ENCODE results near the gene PLPP6.

PLPP6 gene

GRCh38 chr9:4661165-4661564 lies 929 bp upstream of the PLPP6 start:
- peak in 1 of 2 donors; percentile 34 for DNase-seq (ENCODE audit: low read depth in 2 of 2)
- H3K4me3 ChIP-seq (replicated peaks in 1 of 2; ENCODE audit: low read depth in 2 of 2, low read length in 2 of 2): no peak overlapping the region
- no peak for TF ChIP-seq CTCF (IDR thresholded peaks at IDR 0.05; ENCODE audit: low read depth, low read length)

- peak overlapping the region; percentile 65 to 84 for H3K4me3 ChIP-seq (replicated peaks in 1 of 2; ENCODE audit: low read depth in 2 of 2, low read length in 2 of 2)
- no peak for TF ChIP-seq CTCF (IDR thresholded peaks at IDR 0.05; ENCODE audit: low read depth, low read length)
- peak in 1 of 2 donors; percentile 17 for DNase-seq (ENCODE audit: low read depth in 2 of 2)
These were observed 483 bp upstream of the PLPP6 start for GRCh38 chr9:4661611-4662010.

DNA sequence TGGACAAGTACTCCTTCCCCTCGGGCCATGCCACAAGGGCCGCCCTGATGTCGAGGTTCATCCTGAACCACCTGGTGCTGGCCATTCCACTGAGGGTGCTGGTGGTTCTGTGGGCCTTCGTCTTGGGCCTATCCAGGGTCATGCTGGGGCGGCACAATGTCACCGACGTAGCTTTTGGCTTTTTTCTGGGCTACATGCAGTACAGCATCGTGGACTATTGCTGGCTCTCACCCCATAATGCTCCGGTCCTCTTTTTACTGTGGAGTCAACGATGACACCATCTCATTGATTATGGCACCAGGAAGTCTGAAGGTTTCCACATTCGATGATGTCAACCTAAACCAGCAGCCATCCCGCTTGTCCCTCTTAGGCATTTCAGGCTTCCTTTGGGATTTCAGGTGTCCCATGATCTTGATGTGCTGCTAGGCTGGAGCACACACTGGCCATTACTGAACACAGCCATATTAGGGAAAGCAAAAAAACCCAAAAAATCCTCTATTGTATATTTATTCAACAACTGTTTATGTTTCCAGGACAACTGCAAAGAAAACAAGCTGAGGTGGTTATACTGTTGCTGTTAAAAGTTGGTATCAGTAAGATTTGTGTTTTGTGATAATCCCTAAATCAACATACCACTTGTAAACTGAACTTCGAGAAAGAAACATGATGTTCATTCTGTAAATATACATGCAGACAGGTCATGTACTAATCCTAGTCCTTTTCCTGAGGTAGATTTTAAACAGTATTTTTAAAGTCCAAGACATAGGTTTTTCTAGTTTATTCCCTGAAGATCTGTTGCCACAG lies 1.1 kb downstream of the PLPP6 start:
- H3K4me3 ChIP-seq (replicated peaks in 1 of 2; ENCODE audit: low read depth in 2 of 2, low read length in 2 of 2): peak overlapping the region; percentile 65 to 84
- no peak for DNase-seq (ENCODE audit: low read depth in 2 of 2)
- TF ChIP-seq CTCF (IDR thresholded peaks at IDR 0.05; ENCODE audit: low read depth, low read length): no peak

- no peak for TF ChIP-seq CTCF (IDR thresholded peaks at IDR 0.05; ENCODE audit: low read depth, low read length)
- no peak for DNase-seq (ENCODE audit: low read depth in 2 of 2)
- H3K4me3 ChIP-seq (replicated peaks in 1 of 2; ENCODE audit: low read depth in 2 of 2, low read length in 2 of 2): no peak overlapping the region
These were observed 1.9 kb downstream of the PLPP6 start for GRCh38 chr9:4663956-4664355.

GRCh38 chr9:4665357-4665756 lies 3.3 kb downstream of the PLPP6 start:
- TF ChIP-seq CTCF (IDR thresholded peaks at IDR 0.05; ENCODE audit: low read depth, low read length): no peak
- no peak overlapping the region for H3K4me3 ChIP-seq (replicated peaks in 1 of 2; ENCODE audit: low read depth in 2 of 2, low read length in 2 of 2)
- peak; percentile 71 to 76 for DNase-seq (ENCODE audit: low read depth in 2 of 2)

DNA sequence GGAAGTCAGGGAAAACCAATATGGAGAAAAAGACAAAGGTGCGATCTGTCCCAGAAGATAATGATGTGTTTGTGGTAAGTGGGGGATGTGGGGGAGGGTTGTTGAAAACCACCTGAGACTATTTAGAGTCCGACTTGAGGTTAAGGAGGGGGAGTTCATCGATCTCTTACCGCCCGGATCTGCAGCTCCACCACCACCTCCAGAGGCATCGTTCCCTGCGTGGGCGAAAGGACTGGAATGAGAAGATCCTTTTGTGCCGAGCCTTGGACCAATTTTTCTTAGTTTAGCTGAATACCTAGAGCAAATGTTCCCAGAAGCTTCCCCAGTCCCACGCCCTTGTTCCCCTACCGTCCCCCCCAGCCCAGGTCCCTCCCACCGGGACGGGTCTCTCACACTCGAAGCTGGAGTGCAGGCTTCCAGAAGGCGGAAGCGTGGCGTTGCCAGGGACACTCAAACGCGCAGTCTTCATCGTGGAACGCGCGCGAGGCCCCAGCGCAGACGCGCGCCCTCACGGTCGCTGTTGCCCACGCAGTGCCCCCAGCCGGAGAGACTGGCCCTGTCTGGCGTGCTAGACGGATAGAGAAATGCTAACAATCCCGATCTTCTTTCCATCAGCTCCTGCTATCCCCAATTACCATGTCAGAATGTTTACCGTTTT lies 4.1 kb downstream of the PLPP6 start, which contains the start of gene SPATA6L:
SPATA6L (minus strand) TSS at position 439 of the 658 bp plus-strand sequence; CDS start at position 209, 230 bp downstream.
- peak; percentile 54 to 67 for DNase-seq (ENCODE audit: low read depth in 2 of 2)

More for the DNA sequence above, 4.1 kb downstream of the PLPP6 start, which contains the start of gene SPATA6L:
- no peak for TF ChIP-seq CTCF (IDR thresholded peaks at IDR 0.05; ENCODE audit: low read depth, low read length)
- peak within 1 kb of the TSS; percentile 48 to 56 for H3K4me3 ChIP-seq (replicated peaks in 1 of 2; ENCODE audit: low read depth in 2 of 2, low read length in 2 of 2)
